ENCODE data around the gene MARCKSL1.

Gene MARCKSL1

GRCh38 chr1:32352831-32353383 is 16.9 kb upstream of the MARCKSL1 start:
- DNase-seq (ENCODE audit: low read depth, low spot score) = no peak

DNA sequence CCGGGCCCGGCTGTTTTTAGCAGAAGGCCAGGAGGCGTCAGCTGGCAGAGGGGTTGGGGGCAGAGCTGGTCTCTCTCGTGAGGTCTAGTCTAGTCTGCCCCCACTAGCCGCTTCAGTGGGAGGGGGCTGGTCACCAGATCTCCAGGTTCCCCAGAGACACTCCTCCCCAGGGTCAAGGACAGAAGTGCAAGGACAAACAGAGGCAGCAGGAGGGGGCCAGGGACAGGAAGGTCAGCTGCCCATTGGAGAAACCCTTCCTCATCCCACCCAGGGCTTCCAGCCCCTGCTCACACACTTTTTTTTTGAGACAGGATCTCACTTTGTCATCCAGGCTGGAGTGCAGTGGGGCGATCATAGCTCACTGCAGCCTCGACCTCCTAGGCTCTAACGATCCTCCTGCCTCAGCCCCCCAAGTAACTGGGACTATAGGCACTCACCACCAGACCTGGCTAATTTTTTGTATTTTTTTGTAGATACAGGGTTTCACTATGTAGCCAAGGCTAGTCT is 16.3 kb upstream of the MARCKSL1 start:
- DNase-seq (ENCODE audit: low read depth, low spot score) = no peak

GRCh38 chr1:32351399-32352238 is 15.6 kb upstream of the MARCKSL1 start:
- DNase-seq (ENCODE audit: low read depth, low spot score) = peak; percentile 83

- DNase-seq (ENCODE audit: low read depth, low spot score) = no peak
Observed at GRCh38 chr1:32350785-32351398, 14.9 kb upstream of the MARCKSL1 start.

GRCh38 chr1:32349211-32349708 is 13.2 kb upstream of the MARCKSL1 start:
- peak; percentile 91 for DNase-seq (ENCODE audit: low read depth, low spot score)

- no peak for DNase-seq (ENCODE audit: low read depth, low spot score)
Observed at GRCh38 chr1:32346532-32347157, 10.6 kb upstream of the MARCKSL1 start.

GRCh38 chr1:32345289-32345827 is 9.3 kb upstream of the MARCKSL1 start:
- no peak for DNase-seq (ENCODE audit: low read depth, low spot score)

DNA sequence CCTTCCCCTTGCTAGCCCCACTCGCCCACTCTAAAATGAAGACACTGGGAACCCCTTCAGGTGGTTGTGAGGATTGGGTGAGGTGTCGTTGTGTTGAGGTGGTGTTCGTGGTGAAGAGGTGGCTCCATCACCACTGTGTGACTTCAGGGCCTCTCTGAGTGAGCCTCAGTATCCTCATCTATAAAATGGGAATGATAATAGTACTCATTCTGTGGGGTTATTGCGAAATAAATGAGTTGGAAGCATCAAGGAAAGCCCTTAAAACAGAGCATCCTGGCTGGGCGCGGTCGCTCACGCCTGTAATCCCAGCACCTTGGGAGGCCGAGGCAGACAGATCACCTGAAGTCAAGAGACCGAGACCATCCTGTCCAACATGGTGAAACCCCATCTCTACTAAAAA is 6.7 kb upstream of the MARCKSL1 start:
- DNase-seq (ENCODE audit: low read depth, low spot score) = no peak

DNA sequence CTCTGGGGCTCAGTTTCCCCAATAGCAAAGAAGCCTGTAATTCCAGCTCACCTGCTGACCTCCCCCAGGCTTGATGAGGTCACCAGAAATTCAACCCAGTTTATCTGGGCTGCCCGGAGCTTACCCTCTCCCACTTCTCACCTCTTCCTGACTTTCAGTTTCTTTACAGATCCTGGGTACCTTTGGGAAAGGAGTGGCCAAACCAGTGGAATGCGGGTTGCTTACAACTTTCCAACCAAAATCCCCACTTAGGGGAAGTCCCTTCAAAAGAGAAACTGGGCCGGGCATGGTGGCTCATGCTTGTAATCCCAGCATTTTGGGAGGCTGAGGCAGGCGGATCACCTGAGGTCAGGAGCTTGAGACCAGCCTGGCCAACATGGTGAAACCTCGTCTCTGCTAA is 5.9 kb upstream of the MARCKSL1 start:
- no peak for DNase-seq (ENCODE audit: low read depth, low spot score)

GRCh38 chr1:32341186-32341757 is 5.2 kb upstream of the MARCKSL1 start:
- no peak for DNase-seq (ENCODE audit: low read depth, low spot score)

- DNase-seq (ENCODE audit: low read depth, low spot score) = no peak
Observed at GRCh38 chr1:32339363-32339978, 3.4 kb upstream of the MARCKSL1 start.

GRCh38 chr1:32338637-32339145 is 2.7 kb upstream of the MARCKSL1 start:
- no peak for DNase-seq (ENCODE audit: low read depth, low spot score)

DNA sequence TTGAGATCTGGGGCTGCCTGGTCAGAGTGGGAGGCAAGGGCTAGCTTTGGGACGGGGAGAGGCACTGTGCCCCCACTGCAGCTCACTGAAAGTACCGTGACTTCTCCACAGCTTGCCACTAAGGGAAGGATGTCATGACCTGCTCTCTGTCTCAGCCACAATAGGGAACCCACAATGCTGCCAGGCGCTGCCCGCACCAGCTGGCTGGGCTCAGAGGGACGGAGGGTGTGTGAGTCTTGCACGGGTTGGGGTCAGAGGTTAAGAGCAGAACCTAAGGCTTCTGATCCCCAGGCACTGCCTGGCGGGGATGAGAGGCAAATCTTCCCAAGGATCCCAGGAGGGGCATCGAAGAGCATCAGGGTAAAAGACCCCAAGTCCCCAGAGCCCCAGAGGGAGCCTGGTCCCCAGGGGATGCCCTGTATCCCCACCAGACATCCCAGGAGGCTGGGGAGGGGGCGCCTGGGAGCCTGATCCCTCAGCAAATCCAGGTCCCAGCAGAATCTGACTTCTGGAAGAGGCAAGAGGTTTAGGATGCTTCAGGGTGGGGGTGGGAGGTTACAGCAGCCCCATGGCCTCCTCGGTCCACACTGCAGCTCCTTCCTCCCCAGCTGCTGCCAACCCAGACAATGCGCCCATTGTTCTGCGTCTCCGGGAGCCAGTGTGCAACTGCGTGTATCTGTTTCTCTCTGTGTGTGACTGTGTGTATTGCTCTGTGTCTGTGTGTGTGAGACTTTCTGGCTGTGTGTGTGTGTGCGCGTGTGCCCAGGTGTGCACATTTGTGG is 2.0 kb upstream of the MARCKSL1 start:
- DNase-seq (ENCODE audit: low read depth, low spot score) = no peak

GRCh38 chr1:32336963-32337675 is 1.1 kb upstream of the MARCKSL1 start:
- DNase-seq (ENCODE audit: low read depth, low spot score) = no peak

DNA sequence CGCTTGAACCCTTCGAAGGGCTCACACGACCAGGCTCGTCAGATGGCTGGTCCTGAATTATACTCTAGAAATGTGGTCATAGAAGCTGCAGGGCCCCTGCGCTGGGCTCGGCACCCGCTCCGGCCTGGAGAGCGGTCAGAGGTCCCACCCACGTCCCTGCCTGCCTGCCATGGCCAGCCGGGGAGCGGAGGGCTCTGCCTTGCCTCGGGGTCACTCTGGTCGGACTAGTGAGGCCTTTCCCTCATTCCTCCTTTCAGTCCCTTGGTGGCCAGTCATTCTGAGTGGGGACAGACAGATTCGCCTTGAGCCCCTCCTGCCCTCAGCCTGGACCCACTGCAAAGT is 529 bp upstream of the MARCKSL1 start:
- no peak for DNase-seq (ENCODE audit: low read depth, low spot score)

DNA sequence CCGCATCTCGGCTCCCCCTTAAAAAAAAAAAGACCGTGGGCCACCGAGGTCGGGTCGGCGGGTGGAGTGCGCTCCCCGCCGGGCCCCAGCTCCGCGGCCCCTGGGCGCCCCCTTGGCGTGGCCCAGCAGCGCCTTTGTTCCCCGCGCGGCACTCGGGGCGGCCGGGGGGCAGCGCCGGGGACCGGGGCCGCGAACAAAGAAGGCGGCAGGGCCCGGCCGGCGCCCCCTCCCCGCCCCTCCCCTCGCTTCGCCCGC is 571 bp downstream of the MARCKSL1 start:
- DNase-seq (ENCODE audit: low read depth, low spot score) = no peak

- no peak for DNase-seq (ENCODE audit: low read depth, low spot score)
Observed at GRCh38 chr1:32334864-32335534, 1.0 kb downstream of the MARCKSL1 start.

GRCh38 chr1:32334274-32334861 is 1.7 kb downstream of the MARCKSL1 start:
- DNase-seq (ENCODE audit: low read depth, low spot score) = no peak

Measured in smooth muscle cell of the brain vasculature (primary cell).